Measurements from ENCODE around the gene CCDC190.
"Not testable (repeated sequence)": the region's sequence is repeated elsewhere in the genome, so short reads cannot be mapped to it uniquely, and the experiment has no call there.

DNA sequence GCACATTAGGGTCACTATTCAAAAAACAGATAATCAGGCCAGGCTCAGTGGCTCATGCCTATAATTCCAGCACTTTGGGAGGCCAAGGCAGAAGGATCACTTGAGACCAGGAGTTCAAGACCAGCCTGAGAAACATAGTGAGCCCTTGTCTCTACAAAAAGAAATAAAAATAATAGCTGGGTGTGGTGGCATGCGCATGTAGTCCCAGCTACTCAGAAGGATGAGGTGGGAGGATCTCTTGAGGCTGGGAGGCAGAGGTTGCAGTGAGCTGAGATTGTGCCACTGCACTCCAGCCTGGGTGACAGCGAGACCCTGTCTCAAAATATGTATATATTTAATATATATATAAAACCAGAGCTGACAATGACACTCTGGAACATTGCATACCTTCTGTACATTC is 48.6 kb downstream of the CCDC190 start:
- TF ChIP-seq POLR2A (IDR thresholded peaks at IDR 0.05) = not testable (repeated sequence)
- TF ChIP-seq, protein P1, sequence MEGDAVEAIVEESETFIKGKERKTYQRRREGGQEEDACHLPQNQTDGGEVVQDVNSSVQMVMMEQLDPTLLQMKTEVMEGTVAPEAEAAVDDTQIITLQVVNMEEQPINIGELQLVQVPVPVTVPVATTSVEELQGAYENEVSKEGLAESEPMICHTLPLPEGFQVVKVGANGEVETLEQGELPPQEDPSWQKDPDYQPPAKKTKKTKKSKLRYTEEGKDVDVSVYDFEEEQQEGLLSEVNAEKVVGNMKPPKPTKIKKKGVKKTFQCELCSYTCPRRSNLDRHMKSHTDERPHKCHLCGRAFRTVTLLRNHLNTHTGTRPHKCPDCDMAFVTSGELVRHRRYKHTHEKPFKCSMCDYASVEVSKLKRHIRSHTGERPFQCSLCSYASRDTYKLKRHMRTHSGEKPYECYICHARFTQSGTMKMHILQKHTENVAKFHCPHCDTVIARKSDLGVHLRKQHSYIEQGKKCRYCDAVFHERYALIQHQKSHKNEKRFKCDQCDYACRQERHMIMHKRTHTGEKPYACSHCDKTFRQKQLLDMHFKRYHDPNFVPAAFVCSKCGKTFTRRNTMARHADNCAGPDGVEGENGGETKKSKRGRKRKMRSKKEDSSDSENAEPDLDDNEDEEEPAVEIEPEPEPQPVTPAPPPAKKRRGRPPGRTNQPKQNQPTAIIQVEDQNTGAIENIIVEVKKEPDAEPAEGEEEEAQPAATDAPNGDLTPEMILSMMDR (IDR thresholded peaks at IDR 0.05) = not testable (repeated sequence)

Measured in adrenal gland (tissue), 5 donors.